NCI-H345 treated with DMSO at 0.1 percent for 48 hours (cell line): Measurements from ENCODE around the gene CDC42BPB.
"Not testable (repeated sequence)": the region's sequence is repeated elsewhere in the genome, so short reads cannot be mapped to it uniquely, and the experiment has no call there.

ENCODE experiments used
- DNase-seq: peaks from one replicate; lab custom pipeline; 2025; ENCODE audit not compliant: unreplicated experiment; lab: John Stamatoyannopoulos, UW

The CDC42BPB gene

DNA sequence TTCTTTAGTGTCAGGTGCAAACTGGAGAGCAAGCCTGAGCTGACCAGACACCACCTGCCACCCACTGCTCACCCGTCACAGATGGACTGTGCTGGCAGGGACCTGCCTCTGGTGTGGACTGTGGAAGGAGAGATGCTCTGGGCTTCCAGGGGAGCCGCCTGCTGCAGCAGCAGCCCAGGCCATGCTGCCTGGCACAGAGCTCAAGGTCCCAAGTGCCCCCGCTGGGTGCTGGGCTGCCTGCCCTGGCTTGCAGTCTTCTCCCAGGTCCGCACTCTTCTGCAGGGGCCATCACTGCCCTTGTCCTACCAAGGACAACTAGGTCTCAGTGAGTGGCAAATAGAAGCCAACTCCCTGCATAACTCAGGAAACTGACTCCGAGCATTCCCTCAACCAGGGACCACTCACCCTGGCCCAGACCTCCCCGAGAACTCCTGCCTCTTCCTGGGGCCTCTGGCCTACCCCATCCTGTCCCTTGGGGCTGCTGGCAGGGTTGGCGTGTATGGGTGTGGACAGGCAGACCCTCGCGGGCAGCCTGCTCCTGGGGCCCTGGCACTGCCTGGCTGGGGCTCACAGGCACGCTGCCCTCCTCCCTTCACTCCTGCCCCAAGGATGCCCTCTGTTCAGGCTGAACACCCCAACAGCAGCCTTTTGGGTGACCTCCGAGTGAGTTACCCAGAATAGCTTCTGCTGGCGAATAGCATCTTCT, 125.6 kb downstream of the CDC42BPB start:
- DNase-seq: no peak

DNA sequence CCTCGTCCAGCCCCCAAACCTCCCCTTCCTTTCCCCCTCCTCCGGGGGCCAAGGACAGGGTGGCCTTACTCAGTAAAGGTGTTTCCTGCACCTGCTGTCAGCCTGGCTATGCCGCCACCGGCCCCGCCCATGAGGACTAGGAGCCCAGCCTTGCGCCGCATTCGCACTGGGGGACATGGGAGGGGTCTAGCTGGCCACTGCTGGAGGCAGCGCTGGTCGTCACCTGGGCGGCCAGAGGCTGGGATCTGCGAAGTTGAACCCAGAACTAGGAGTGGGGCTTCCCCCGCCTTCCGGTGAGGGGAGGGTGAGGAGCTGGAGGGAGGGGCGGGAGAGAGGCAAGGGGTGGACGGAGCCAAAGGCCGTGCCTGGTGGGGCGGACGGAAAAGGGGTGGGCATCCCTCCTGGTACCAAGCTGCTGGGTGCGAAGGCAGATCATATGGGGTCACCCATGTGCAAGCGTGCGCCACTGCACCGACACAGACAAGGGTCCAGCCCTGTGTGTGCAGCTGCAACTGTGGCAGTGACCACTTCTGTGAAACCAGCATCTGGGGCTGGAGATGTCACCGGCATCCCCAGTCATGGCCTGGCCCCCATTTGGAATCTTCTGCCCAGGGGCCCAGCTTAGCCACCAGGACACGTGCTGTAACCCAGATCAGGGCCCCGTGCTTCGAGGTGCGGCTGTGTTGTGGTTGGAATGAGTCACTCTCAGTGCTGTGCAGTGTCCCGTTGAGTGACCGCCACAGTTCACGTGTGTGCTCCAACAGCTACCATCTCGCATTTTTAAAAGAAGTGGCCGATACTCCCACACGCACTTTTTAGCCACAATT, 126.4 kb downstream of the CDC42BPB start:
- DNase-seq: no peak

DNA sequence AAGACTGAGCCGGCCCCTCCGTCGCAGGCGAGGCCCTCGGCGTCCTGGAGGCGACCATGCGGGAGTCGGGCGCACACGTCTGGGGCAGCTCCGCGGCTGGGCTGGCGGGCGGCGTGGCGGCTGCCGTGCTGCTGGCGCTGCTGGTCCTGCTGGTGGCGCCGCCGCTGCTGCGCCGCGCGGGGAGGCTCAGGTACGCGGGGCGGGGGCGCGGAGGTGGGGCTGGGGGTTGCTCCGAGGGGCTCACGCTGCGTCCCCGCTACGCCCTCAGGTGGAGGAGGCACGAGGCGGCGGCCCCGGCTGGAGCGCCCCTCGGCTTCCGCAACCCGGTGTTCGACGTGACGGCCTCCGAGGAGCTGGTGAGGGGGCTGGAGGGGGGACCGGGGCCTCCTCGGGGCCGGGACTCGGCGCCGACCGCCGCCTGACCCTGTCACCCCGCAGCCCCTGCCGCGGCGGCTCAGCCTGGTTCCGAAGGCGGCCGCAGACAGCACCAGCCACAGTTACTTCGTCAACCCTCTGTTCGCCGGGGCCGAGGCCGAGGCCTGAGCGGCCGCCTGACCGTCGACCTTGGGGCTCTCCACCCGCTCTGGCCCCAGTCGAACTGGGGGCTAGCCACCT, 127.1 kb downstream of the CDC42BPB start:
- DNase-seq: no peak

DNA sequence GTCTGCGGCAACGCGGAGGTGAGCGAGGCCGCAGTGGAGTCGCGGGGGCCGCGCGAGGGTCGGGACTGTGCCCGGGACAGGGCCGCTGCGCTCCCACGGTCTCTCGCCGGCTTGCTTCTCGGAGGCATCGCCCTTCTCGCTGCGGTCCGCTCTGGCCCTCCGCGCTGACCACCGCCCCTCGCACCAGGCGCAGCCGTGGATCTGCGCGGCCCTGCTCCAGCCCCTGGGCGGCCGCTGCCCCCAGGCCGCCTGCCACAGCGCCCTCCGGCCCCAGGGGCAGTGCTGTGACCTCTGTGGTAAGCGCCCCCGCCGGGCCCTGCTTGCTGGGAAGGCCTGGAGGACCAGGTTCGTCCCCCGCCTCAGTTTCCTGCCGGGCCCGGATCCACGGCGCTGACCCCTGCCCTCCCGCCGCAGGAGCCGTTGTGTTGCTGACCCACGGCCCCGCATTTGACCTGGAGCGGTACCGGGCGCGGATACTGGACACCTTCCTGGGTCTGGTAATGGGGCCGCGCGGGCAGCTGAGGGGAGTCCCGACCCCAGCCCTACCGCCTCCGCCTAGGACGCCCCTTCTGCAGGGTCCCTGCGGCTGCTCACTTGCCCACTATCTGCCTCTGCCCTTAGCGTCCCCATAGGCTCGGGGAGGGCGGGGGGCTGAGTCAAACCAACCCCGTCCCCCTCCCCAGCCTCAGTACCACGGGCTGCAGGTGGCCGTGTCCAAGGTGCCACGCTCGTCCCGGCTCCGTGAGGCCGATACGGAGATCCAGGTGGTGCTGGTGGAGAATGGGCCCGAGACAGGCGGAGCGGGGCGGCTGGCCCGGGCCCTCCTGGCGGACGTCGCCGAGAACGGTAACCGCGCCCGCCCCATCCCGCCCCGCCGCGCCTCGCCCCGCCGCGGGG, 127.9 kb downstream of the CDC42BPB start:
- no peak for DNase-seq

DNA sequence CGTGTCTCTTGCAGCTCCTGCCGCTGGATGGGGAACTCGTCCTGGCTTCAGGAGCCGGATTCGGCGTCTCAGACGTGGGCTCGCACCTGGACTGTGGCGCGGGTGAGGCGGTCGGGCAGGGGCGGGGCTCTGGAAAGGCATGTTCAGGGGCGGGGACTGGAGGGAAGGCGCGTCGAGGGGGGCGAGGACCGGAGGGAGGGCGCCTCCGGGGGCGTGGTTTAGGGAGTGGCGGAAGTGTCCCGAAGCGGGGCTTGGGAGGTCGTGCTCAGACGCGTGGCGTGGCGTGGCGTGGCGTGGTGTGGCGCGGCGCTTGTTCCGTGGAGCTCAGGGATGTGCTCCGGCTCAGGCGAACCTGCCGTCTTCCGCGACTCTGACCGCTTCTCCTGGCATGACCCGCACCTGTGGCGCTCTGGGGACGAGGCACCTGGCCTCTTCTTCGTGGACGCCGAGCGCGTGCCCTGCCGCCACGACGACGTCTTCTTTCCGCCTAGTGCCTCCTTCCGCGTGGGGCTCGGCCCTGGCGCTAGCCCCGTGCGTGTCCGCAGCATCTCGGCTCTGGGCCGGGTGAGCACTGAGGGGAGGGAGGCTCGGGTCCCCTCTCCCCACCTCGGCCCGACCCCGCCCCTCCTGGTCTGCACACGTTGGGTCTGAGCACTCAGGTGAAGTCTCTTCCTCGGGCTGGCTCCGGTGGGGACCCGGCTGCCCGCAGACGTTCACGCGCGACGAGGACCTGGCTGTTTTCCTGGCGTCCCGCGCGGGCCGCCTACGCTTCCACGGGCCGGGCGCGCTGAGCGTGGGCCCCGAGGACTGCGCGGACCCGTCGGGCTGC, 128.7 kb downstream of the CDC42BPB start:
- DNase-seq: no peak

DNA sequence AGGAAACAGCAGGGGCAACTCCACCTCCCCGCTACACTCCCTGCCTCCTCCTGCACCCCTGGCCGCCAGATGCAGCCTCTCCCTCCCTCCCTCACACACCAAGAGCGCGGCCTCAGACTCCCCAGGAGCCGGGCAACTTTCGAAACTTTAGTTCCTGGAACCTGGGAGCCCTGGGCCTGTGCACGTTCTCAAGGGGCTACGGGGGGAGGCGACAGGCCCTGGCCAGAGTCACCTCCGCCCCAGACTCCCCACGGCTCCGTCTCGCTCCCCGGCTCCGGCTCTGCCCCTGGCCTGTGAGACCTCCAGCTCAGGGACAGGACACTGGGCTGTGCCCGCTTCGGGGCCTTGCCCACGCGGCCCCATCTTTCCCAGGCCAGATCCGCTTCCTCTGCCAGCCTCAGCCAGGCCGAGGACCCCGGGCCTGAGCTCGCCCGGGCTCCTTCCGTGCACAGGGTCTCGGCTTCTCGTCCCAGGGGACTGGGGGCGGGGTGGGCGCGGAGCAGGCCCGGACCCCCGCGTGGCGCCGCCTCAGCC, 129.4 kb downstream of the CDC42BPB start:
- DNase-seq: no peak

DNA sequence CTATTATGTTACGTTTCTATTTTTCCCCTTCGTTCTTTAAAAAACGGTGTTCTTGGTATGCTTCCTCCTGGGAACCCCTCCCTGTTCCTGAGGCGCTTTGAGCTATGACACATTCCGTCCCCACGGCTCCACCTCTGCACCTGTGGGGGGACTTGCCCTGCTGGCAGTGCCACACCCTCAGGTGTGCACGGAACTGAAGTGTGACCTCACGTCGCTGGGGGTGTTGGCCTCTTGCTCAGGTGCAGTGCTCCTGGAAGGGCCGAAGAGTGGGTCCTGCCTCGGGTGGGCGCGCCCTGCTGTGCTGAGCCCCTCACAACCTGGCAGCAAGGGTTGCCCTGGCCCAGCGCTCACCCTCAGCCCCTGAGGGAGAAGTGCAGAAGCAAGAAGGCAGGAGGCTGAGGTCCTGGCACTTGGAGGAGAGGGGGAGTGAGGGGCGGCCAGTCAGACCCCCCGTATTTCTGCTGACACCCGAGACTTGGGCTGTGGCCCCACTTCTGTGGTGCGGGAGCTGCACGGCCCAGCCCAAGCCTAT, 129.9 kb downstream of the CDC42BPB start:
- DNase-seq: no peak

DNA sequence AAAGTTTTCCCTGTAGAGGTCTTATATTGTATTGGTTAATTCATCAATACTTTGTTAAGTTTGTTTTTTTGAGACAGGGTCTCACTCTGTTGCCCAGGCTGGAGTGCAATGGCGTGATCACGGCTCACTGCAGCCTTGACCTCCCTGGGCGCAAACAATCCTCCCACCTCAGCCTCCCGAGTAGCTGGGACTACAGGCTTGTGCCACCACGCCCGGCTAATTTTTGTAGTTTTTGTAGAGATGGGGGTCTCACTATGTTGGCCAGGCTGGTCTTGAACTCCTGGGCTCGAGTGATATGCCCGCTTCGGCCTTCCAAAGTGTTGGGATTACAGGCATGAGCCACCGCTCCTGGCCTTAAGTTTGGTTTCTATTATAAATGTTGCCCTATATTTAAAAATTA, 130.5 kb downstream of the CDC42BPB start:
- DNase-seq: not testable (repeated sequence)

DNA sequence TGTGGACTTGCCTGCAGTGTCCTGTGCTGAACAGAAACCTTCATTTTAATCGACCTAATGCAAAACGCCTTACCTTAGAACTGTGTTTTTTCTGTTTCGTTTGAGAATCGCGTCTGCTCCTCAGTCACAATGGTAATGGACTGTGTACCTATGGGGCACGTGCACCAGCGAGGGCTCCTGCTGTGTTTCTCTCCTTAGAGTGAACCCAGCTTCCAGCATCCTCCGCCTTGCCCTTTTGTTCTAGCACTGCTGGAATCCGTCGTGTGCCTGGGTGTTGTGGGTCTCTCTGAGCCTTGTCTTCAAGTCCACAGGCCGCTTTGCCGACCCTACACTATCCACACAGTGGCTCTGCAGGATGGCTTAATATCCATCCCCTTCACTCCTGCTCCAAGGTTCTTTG, 131.2 kb downstream of the CDC42BPB start:
- DNase-seq: no peak

DNA sequence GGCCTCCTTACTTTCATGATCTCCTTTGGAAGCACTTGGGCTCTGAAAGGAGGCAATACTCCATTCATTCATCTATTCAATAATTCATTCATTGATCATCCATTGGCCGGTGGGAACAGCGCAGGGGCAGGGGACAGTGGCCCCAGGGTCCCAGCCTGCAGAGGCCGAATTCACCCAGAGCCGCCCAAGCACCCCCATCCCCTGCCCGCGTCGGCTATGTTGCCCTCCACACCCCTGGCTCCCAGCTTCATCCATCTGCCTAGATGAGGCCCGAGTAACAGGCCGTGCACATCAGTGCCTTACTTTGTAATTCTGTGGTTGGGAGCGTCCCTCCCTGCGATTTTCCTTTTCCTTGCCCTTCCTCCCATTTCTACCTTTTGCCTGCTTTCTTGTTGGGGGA, 131.7 kb downstream of the CDC42BPB start:
- DNase-seq: no peak

DNA sequence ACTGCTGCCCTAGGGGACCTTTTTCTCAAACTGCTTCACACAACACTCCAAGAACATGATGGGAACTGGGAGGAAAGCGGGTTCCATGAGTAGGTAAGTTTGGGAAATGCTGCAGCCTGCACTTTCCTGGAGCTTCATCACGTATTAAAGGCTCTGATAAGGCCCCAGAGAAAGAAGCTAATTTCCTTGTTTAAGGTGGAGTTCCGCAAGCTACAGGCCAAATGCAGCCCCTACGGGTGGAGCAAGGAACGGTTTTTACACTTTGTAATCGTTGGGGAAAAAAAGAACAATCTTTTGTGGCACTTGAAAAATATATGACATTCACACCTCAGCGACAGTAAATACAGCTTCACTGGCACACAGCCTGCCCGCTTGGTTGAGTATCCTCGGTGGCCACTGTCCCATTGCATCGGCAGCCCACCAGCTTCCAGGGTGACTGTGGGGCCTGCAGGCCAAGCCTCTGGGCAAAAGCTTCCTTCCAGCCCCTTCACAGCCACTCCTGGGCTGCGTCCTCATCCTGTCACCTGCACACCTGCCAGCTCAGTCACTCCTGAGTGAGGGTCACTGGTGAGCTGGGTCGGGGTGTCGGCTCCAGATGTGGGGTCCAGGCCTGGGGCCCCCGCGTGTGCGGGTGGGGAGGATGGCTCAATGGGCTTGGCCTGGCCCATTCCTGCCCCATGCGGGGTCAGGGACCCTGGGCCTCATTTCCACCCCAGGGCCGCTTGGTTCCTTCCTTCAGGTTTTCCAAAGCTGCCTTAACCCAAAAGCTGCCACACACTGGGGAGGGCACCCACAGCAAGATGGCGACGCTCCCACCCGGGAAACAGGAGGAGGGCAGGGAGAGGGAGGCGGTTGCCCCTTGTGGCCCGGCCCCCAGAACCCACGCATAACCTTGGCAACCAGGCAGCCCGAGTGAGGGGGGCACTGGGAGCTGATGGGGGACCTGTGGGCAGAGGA, 132.4 kb downstream of the CDC42BPB start:
- DNase-seq: no peak

DNA sequence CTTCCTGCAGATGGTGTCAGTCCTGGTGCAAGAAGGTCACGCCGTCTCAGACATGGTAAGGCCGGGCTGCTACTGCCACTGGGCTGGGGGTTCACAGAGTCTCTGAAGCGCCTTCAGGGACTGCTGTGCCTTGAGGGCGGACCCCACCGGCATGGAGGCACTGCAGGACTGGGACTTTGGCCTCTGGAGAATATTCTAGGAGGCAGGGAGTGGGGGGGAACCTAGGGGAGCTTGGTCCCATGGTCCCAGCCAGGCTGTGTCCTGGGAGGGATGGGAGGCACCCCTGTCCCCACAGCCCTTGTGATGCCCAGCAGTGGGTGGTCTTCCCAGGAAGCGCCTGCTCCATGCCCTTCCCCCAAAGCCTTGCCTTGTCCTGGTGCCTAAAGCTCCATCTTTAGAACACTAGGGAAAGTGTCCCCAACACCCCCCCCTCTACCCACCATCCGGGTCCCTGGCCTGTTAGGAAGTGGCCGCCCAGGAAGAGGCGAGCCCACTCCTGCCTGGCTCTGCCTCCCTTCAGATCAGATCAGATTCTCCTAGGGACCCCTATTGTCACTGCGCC, 133.3 kb downstream of the CDC42BPB start:
- no peak for DNase-seq

DNA sequence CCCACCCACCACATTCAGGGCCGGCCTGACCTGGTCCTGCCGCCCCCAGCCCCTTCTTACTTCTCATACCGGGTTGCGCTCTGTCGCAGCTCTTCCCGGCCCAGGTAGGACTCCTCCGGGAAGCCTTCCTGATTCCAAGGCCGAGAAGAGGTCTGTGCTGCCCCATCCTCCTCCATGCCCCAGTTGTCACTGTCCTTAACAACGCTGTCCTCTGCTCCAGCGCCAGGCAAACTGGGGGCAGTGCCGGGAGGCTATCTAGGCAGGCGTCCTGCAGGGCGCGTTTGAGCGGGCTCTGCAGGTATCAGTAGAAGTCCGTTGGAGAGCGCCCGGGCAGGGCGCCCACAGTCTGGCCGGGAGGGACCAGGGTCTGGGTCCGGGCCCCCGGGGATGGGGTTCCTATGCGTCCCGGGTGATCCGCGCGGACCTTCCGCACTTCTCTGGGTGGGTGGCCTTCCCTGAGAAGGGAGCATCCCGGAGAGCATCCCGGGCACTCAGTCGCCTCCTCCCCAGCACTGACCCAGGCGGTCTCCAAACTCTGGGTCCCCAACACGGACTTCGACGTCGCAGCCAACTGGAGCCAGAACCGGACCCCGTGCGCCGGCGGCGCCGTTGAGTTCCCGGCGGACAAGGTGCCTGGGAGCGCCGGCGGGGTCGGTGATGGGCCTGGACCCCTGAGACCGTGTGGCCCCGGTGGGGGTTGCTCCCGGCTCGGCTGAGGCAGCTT, 134.0 kb downstream of the CDC42BPB start:
- no peak for DNase-seq

DNA sequence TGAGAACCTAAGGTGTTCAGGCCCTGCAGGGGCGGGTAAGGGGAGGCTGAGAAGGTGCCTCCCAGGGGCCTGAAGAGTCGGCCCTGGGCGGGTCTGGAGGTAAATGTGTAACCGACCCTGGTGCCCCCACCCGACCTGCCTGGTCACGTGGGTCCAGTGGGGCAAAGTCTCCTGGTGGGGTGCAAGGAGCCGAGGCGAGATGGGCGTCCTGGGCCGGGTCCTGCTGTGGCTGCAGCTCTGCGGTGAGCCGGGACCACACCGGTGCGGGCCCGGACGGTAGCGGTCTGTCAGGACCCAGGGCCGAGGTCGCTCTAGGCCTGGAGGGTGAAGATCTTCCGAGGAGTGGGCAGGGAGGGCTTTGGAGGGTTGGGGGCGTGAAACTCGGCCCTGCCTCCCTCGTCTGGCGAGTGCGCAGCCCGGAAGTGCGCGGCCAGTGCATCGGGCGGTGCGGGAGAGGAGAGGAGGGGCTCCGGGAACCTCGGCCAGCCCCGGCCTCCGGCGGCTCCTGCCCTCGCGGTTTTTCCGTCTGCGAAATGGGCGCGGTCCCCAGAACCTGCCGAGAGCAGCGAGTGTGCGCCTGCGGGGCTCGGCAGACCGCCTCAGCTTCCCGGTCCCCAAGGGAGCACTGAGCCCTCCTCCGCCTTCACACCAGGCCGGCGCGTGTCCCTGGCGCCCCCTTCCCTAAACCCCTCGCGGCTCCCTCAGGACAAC, 134.7 kb downstream of the CDC42BPB start, which contains the start of gene AMN:
TSS of gene AMN (plus strand) at position 174 of the 711 bp plus-strand sequence. CDS start at position 200, 26 bp downstream.
- DNase-seq: no peak

DNA sequence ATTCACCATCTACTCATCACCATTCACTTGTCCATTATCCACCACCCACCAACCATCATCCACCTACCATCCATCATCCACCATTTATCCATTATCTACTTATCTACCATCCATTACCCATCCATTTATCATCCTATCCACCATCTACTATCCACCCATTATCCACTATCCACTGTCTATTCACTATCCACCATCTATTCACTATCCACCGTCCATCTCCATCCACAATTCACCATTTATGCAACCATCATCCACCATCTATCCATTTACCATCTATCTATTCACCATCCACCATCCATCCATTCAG, 136.4 kb downstream of the CDC42BPB start:
- no peak for DNase-seq

DNA sequence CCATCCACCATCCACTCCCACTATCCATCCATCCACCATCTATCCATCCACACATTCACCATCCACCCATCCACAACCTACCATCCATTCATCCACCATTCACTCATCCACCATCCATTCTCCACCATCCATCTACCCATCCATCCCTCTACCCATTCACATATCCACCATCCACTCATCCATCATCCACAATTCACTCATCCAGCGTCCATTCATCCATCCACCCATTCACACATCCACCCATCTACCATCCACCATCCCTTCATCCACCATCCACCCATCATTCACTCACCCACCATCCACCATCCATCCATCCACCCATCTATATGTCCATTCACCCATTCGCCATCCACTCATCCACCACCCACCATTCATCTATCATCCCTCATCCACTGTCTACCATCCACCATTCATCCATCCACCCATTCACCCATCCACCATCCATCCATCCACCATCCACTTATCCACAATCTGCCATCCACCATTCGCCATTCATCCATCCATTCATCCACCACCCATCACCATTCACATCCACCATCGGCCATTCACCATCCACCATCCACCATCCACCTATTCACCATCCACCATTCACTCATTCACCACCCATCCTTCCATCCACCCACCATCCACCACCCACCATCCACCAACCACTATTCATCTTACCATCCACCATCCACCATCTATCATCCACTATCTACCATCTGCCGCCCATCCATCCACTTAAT, 136.9 kb downstream of the CDC42BPB start:
- no peak for DNase-seq
